Neural cell (in vitro differentiated cells): ENCODE measurements around the gene RGS16. TPM values are rescaled to one million over a fixed set of nuclear protein-coding genes. Genes with fewer than 3 reads are reported as not detected.

Experiments used
- H2AFZ ChIP-seq: fragments of 200-600, 300-800 bp; sonication (generic), shearing (Covaris generic); 2 replicates; pipeline ENCODE4 v1.6.0; 2014; ENCODE audit warnings: low read depth, mild to moderate bottlenecking, antibody characterized with exemption, low read length, moderate library complexity
- H3F3A ChIP-seq: fragments of 200-600 bp; shearing (Covaris generic); 2 replicates; pipeline ENCODE4 v1.6.1; 2016; ENCODE audit warnings: mild to moderate bottlenecking, moderate library complexity, mixed read lengths, antibody characterized with exemption, low read length; ENCODE audit not compliant: insufficient read depth, poor library complexity, severe bottlenecking
- H3K27ac ChIP-seq: fragments of 200-600, 300-800 bp; sonication (generic), shearing (Covaris generic); 2 replicates; pipeline ENCODE4 v1.5.1; 2014; ENCODE audit warnings: mild to moderate bottlenecking, low read length, moderate library complexity
- H3K27me3 ChIP-seq: fragments of 300-800, 200-600 bp; sonication (generic), shearing (Covaris generic); 2 replicates; pipeline ENCODE4 v1.6.0; 2014; ENCODE audit warnings: mild to moderate bottlenecking, low read depth, low read length, moderate library complexity; ENCODE audit not compliant: insufficient read depth
- H3K36me3 ChIP-seq: fragments of 300-800, 200-600 bp; sonication (generic), shearing (Covaris generic); 2 replicates; pipeline ENCODE4 v1.5.1; 2014; ENCODE audit warnings: mild to moderate bottlenecking, antibody characterized with exemption, low read length, moderate library complexity; ENCODE audit not compliant: insufficient read depth
- H3K4me2 ChIP-seq: fragments of 300-800, 200-600 bp; sonication (generic), shearing (Covaris generic); 2 replicates; pipeline ENCODE4 v1.6.0; 2014; ENCODE audit warnings: mild to moderate bottlenecking, low read length
- H3K4me3 ChIP-seq: fragments of 300-800, 200-600 bp; sonication (generic), shearing (Covaris generic); 2 replicates; pipeline ENCODE4 v1.5.1; 2014; ENCODE audit warnings: mild to moderate bottlenecking, low read length, moderate library complexity
- H3K79me2 ChIP-seq: fragments of 200-600 bp; shearing (Covaris generic); replicated peaks from 2 replicates; pipeline ENCODE4 v1.6.0; 2014; ENCODE audit warnings: mild to moderate bottlenecking, low read length, moderate library complexity; ENCODE audit not compliant: insufficient read depth
- H3K9ac ChIP-seq: fragments of 300-800, 200-600 bp; sonication (generic), shearing (Covaris generic); 2 replicates; pipeline ENCODE4 v1.6.1; 2016; ENCODE audit warnings: mild to moderate bottlenecking, low read length, mixed read lengths
- H3K9me2 ChIP-seq: fragments of 200-600 bp; shearing (Covaris generic); 2 replicates; pipeline ENCODE4 v1.6.1; 2016; ENCODE audit warnings: mild to moderate bottlenecking, low read length, mixed read lengths; ENCODE audit not compliant: insufficient read depth
- H3K9me3 ChIP-seq: fragments of 200-600, 300-800 bp; sonication (generic), shearing (Covaris generic); 2 replicates; pipeline ENCODE4 v1.6.1; 2016; ENCODE audit warnings: mild to moderate bottlenecking, mixed run types, low read length, moderate library complexity, mixed read lengths
- H4K20me1 ChIP-seq: fragments of 200-600 bp; shearing (Covaris generic); 2 replicates; pipeline ENCODE4 v1.6.1; 2016; ENCODE audit warnings: mild to moderate bottlenecking, mixed run types; ENCODE audit not compliant: insufficient read depth
- EZH2 ChIP-seq: fragments of 200-600, 300-800 bp; shearing (Covaris generic), sonication (generic); IDR thresholded peaks from 2 replicates; pipeline ENCODE4 v1.6.1; 2014; ENCODE audit warnings: antibody characterized with exemption, low read length, borderline replicate concordance, mild to moderate bottlenecking; ENCODE audit not compliant: insufficient read depth, poor library complexity, severe bottlenecking
- MXI1 ChIP-seq: fragments of 450-650 bp; conservative IDR thresholded peaks from 2 replicates; pipeline ENCODE4 v1.6.1; 2014; ENCODE audit warnings: antibody characterized with exemption, mild to moderate bottlenecking; ENCODE audit not compliant: poor library complexity, severe bottlenecking
- POLR2AphosphoS5 ChIP-seq: IDR thresholded peaks from 2 replicates; pipeline ENCODE4 v1.6.1; 2012
- RAD21 ChIP-seq: fragments of 450-650 bp; conservative IDR thresholded peaks from 2 replicates; pipeline ENCODE4 v1.6.1; 2014; ENCODE audit warnings: antibody characterized with exemption, mild to moderate bottlenecking, moderate library complexity
- SMC3 ChIP-seq: fragments of 450-650 bp; conservative IDR thresholded peaks from 2 replicates; pipeline ENCODE4 v1.6.1; 2014; ENCODE audit warnings: antibody characterized with exemption, mild to moderate bottlenecking, moderate library complexity; ENCODE audit not compliant: poor library complexity
- TAF1 ChIP-seq: IDR thresholded peaks from 2 replicates; pipeline ENCODE4 v1.6.1; 2012; ENCODE audit warnings: low read depth
- polyA plus RNA-seq: library from polyadenylated mRNA; depleted of rRNA; stranded (reverse); fragments of >200 nt; gene quantifications from 2 replicates; pipeline ENCODE4 v1.2.3, GENCODE V29; 2014
- TF ChIP-seq, protein P1 (sequence below): IDR thresholded peaks from 2 replicates; pipeline ENCODE4 v1.6.1; 2012; ENCODE audit warnings: borderline replicate concordance
- TF ChIP-seq, protein P2 (sequence below): fragments of 450-650 bp; IDR thresholded peaks from 2 replicates; pipeline ENCODE4 v1.5.1; 2014; ENCODE audit warnings: antibody characterized with exemption, mild to moderate bottlenecking, moderate library complexity; ENCODE audit not compliant: poor library complexity, severe bottlenecking

The RGS16 gene
- polyA plus RNA-seq, 1 donor from 2014 or later, result 1.1 TPM

DNA sequence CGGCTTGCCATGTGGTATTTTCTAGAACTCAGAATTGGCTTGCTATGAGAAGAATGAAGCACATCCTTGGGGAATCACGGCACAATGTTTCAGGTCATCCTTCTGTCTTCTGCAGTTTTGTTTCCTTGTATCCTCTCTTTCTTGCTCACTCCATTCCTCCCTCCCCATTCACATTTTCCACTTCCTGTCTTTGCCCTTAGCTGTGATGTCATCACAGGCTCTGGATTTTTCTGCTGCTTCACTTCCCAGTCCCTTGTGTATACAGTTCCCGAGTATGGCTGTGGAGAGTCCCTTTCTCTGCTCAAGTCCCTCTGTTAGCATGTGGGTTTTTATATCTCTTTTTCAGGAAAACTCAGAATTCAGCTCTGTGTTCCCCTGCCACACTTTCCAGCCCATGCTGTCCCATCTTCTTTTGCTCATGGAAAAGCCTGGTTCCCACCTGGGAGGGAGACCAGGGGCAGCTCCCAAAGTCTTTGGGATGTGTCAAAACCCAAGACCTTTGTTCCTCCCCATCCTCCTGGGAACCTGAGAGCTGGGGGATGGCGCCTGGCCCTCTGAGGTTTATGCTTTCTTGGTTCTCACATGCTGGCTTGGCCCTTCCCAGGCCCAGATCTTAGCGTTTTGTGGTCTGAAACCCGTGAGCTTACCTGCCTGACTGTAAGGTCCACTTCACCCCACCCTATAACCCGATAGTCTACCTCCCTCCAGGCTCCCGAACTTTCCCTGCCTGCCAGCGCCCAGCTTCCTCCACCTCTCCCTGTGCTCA lies 4.8 kb upstream of the RGS16 start:
- Histone ChIP-seq H3F3A (no peaks in the 10 kb centered on the region), H3K4me3 (no peak overlapping the region), H3K9me2 (no peaks in the 10 kb centered on the region), H3K27me3 (peaks cover 12% of the 10 kb centered on the region), H3K9ac (no peak overlapping the region), H2AFZ (no peak overlapping the region), H4K20me1 (no peaks in the 10 kb centered on the region), H3K79me2 (no peaks in the 10 kb centered on the region), H3K9me3 (no peaks in the 10 kb centered on the region), H3K4me2 (no peak overlapping the region), H3K36me3 (no peaks in the 10 kb centered on the region), H3K27ac (no peak overlapping the region)
- TF ChIP-seq TAF1 (no peak), MXI1 (no peak), SMC3 (no peak), RAD21 (no peak), POLR2AphosphoS5 (no peak)
- TF ChIP-seq, protein P1, sequence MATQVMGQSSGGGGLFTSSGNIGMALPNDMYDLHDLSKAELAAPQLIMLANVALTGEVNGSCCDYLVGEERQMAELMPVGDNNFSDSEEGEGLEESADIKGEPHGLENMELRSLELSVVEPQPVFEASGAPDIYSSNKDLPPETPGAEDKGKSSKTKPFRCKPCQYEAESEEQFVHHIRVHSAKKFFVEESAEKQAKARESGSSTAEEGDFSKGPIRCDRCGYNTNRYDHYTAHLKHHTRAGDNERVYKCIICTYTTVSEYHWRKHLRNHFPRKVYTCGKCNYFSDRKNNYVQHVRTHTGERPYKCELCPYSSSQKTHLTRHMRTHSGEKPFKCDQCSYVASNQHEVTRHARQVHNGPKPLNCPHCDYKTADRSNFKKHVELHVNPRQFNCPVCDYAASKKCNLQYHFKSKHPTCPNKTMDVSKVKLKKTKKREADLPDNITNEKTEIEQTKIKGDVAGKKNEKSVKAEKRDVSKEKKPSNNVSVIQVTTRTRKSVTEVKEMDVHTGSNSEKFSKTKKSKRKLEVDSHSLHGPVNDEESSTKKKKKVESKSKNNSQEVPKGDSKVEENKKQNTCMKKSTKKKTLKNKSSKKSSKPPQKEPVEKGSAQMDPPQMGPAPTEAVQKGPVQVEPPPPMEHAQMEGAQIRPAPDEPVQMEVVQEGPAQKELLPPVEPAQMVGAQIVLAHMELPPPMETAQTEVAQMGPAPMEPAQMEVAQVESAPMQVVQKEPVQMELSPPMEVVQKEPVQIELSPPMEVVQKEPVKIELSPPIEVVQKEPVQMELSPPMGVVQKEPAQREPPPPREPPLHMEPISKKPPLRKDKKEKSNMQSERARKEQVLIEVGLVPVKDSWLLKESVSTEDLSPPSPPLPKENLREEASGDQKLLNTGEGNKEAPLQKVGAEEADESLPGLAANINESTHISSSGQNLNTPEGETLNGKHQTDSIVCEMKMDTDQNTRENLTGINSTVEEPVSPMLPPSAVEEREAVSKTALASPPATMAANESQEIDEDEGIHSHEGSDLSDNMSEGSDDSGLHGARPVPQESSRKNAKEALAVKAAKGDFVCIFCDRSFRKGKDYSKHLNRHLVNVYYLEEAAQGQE, result no peak

DNA sequence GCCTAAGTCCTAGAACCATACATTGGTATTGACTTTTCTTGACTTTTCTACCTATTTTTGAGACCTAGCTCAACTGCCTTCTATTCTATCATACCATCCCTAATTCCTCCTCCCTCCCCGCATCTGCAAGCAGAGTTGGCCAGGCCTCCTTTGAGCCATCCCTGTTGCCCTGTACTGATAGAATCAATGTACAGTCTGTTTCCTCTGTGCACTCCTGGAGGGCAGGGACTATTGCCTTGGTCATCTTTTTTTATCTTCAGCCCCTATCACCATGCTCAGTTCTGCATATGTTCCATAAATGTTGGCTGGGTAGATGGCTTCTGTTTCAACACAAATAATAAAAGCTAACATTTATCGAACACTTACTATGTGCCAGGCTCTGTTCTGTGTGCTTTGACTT lies 4.0 kb upstream of the RGS16 start:
- H2AFZ ChIP-seq, result no peak overlapping the region
- TF ChIP-seq TAF1 (no peak), EZH2 (no peak), RAD21 (no peak)
- TF ChIP-seq, protein P2, sequence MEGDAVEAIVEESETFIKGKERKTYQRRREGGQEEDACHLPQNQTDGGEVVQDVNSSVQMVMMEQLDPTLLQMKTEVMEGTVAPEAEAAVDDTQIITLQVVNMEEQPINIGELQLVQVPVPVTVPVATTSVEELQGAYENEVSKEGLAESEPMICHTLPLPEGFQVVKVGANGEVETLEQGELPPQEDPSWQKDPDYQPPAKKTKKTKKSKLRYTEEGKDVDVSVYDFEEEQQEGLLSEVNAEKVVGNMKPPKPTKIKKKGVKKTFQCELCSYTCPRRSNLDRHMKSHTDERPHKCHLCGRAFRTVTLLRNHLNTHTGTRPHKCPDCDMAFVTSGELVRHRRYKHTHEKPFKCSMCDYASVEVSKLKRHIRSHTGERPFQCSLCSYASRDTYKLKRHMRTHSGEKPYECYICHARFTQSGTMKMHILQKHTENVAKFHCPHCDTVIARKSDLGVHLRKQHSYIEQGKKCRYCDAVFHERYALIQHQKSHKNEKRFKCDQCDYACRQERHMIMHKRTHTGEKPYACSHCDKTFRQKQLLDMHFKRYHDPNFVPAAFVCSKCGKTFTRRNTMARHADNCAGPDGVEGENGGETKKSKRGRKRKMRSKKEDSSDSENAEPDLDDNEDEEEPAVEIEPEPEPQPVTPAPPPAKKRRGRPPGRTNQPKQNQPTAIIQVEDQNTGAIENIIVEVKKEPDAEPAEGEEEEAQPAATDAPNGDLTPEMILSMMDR, result no peak
- TF ChIP-seq, protein P1, result no peak
- H3K79me2 ChIP-seq, result no peaks in the 10 kb centered on the region
- H4K20me1 ChIP-seq, result no peaks in the 10 kb centered on the region
- no peak overlapping the region for H3K4me2 ChIP-seq
- no peaks in the 10 kb centered on the region for H3K9me3 ChIP-seq
- no peaks in the 10 kb centered on the region for H3K36me3 ChIP-seq
- H3K27me3 ChIP-seq, result peaks cover 17% of the 10 kb centered on the region
- H3K9me2 ChIP-seq, result no peaks in the 10 kb centered on the region
- H3K9ac ChIP-seq, result no peak overlapping the region
- no peak overlapping the region for H3K4me3 ChIP-seq
- no peak overlapping the region for H3K27ac ChIP-seq
- no peaks in the 10 kb centered on the region for H3F3A ChIP-seq
